CD4-positive, alpha-beta T cell treated with Interleukin-4 for 4 hours (primary cell): Measurements from ENCODE around the gene DLX6.

ENCODE experiments used
- DNase-seq: peaks from one replicate; pipeline ENCODE4 v3.0.0-alpha.2; 2020

DLX6 gene

DNA sequence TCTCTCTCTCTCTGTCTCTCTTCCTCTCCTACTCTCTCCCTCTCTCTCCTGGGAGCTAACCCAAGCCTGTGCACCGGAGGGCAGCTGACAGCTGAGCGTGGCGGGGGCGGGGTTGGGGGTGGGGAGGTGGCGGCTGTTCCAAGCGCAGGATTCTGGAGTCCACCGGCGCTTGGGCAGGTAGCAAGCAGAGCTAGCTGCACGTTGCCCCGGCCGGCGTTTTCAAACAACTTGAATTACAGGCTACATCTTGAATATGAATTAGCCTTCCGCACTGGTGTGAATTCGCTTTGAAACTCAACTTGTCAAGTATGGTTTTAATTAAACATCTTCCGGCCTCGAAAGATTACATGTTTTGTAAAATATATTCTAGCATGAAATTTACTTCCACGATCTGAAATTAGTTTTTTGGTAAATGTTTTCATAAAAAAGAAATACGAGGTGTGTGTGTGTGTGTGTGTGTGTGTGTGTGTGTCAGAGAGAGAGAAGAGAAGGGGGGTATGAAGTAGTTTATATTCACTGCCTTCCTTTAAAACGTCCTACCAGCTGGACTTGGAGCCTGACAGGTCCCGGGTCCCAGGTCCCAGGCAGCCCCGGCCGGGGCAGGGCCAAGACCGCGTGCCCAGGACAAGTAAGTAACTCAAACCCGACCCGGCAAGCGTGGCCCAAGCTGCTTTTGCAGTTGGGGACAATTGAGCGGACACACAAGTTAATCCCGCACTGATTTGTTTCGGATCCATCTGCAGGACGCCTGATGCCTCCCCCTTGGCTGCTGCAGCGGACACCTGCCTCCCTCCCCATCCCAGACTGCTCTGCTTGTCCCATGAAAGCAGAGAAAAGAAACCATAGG lies 9.0 kb upstream of the DLX6 start:
- no peak for DNase-seq

DNA sequence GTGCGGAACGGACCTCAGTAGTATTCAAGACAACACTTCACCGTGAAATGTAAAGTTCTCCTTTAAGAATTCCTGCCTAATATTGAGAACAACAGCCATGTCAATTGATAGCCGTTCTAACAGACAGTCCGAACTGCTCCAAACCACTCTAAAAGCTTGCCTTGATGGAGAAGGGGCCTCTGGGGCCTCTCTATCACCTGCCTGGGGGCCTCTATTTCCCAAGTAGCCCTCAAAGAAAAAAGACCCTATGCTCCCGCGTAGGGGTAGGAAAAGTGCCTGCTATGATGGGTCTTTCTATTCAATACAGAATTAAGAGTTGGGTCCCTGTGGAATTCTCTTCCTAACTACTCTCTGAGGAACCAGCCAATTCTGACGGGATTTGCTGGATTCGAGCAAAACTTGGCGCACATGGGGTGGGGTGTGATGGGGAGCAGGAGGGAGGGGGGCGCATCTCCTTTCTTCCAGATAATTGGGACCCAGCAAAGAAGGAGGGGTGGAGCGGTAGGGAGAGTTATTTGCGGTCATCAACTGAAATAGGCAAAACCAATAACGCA lies 8.3 kb upstream of the DLX6 start:
- no peak for DNase-seq

DNA sequence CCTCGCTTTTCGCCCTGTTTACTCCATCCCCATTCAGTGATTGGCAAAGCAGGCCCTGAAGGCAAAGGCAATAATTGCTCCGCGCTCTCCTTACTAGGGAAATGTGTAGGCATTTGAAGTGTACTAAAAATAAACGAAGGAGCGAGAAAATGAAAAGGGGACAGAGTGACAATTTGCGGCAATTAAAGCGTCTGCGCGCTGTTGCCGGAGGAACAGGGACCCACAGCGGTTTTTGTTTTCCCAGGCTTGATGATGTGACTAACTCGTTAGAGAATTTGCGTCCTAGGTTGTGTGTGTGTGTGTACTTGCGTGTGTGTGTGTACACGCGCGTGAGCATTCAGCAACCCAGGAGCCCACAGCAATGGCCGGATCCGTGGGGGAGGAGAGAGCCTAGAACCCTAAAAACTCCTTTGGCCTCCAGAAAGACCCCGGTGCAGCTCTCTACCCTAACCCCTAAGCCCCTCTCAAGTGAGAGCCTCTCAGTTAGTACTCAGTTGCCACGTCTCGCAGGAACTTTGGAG lies 7.8 kb upstream of the DLX6 start:
- no peak for DNase-seq

DNA sequence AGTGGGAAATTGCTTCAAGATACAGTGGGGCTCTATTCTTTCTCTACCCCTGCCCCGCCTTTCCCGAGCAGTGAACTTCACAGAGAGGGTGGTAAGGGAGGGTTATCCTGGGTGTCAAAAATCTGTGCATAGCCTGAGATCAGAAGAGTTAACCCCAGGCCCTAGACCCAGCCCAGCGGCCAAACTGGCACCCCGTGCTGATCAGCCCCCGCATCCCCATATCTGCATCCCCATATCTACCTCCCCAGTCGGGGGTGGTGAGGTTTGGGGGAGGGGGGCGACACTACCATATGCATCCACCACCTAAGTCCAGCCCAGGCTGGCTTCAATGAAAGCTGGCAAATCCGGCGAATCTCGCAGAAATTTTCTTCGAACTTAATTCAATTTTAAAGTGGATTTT lies 7.0 kb upstream of the DLX6 start:
- no peak for DNase-seq

DNA sequence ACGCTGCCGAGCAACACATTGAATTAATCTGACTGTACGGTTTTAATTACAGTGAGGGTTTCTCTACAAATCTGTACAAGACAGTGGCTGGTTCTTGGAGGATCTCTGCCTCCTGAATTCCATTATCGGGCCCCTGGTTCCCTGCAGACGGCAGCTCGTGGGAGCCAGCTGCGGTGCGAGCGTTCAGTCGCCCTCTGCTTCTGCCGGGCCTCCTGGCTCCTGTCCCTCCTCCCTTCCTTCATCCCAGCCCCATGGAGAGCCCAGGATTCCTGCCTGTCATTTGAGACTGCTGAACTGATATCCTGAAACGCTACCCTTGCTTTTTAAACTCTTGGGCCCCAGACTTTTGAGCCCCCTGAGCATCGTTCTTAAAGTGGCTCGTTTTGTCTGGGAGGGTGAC lies 6.6 kb upstream of the DLX6 start:
- DNase-seq: no peak

DNA sequence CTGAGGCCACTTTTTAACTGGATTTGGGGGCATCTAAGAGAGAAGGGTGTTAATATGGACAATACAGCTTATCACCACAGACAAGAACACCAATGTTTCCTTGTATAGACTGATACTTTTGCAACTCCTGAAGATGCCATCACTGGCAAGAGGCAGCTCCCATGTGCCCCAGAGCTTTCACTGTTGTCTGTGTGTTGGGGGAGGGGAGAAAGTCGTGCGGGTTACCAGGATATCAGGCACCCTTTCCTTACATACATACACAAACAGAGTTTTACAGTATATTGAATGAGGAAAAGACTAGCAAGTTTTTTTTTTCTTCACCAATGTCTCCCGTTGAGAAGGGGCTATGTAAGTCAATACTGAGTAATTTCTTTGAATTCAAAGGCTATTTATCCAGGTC lies 4.1 kb upstream of the DLX6 start:
- no peak for DNase-seq

DNA sequence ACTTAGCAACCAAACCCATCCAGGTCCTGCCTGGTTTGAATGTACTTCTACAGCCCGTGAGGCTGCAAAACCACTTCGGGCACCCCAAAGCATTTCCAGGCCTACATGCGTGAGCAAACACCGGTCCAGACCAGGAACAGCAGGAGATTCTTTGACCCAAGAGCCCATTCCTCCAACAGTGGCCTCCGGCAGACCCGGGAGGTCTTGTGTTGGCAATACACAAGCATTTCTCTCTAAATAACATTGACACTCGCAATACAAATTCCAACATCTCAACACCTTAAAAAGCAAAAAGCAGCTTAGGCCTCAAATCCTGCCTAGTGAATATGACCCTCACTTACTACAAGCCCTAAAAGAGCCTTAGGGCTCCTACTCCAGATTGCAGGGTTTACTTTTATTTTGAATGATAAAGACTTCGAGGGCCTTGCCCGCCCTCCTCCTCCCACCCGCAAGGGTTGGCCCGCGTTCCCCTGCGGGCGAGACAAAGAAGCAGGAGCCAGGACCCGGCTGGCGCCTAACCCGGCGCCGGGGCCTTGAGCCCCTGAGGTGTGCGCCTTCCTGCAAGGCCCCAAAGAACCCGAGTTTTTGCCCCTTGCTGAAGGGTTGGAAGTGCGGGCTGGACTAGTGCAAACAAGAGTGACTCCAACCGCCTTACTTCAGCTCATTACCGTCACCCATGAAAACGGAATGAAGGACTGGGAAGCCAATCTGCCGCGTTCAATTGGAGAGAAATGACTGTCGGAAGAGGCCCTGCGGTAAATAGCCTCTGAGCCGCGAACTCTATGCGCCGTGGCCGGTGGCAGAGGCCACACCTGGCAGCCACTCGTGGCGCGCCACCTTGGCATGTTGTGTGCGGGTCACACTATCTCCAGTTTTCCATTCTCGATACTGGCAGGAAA lies 3.4 kb upstream of the DLX6 start:
- DNase-seq: no peak

DNA sequence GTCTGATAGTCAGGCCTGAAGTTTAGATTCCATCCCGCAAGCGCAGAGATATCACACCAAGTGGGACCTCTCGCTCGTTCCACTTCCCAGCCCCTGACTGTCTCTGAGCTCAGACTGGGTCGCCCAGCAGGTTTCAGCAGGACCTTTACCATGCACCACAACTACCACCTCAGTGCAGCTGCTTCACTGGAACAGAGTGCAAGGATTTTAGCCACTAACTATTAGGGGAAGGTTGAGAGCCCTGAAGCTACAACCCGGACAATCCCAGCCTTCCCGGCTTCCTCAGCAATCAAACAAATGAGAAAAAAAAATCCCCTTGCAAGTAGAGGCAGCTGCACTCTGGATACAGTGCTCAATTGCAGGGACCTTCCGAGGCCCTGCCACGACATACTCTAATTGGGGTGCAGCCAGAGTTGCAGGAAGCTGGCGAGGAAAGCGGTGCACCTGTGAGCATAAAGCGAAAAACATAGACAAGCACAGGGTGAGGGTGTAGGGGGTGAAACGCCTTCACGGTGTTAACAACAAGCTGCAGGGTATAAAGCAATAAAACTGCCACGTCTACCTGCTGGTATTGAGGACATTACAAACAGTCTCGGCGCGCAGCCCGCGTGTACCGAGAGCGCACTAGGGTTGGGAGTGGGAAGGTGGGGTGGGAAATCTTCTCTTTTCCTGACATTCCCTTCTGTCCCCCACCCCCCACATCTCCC lies 2.6 kb upstream of the DLX6 start:
- DNase-seq: no peak

DNA sequence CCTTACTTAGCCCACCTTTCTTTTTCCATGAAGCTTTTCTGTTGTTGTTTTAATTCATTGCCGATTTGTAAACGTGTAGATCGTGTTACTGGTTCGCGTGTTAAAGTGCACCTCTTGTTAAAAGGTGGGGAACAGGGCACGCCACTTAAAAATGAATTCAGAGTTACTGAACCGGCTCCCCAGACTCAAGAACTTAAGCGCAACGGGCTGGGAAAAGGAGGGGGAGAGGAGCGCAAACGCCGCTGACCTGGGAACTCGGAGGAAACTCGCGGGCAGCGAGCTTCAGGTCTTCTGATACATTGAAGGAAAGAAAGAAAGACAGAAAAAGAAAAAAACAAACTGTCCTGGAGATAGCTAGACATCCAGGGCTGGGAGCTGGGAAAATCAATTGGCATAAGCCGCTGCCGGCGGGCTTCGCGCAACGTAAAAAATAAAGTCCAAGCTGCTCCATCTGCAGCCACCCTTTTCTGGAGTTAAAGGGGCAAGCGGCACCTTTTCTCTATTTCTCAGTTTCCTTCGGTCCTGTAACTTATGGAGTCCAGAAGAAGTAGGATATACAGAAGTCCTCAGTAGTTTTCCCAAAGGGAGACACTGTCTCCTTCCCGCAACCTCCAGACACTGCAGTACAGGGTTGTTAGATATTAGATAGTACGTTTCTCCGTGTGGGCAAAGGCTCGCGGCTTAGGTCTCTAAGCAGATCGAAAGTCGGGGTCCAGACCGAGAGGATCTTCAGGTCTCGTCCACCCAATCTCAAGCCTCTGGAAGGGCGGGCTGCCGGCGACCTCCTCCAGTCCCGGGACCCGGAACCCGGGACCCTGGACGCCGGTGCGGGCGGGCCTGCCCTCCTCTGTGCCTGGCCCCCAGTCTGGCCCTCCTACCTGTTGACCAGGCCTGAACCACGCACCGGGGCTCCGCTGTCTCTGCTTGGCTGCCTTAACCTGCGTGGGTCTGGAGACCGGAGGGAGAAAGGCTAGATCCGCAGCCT lies 1.8 kb upstream of the DLX6 start:
- DNase-seq: no peak

DNA sequence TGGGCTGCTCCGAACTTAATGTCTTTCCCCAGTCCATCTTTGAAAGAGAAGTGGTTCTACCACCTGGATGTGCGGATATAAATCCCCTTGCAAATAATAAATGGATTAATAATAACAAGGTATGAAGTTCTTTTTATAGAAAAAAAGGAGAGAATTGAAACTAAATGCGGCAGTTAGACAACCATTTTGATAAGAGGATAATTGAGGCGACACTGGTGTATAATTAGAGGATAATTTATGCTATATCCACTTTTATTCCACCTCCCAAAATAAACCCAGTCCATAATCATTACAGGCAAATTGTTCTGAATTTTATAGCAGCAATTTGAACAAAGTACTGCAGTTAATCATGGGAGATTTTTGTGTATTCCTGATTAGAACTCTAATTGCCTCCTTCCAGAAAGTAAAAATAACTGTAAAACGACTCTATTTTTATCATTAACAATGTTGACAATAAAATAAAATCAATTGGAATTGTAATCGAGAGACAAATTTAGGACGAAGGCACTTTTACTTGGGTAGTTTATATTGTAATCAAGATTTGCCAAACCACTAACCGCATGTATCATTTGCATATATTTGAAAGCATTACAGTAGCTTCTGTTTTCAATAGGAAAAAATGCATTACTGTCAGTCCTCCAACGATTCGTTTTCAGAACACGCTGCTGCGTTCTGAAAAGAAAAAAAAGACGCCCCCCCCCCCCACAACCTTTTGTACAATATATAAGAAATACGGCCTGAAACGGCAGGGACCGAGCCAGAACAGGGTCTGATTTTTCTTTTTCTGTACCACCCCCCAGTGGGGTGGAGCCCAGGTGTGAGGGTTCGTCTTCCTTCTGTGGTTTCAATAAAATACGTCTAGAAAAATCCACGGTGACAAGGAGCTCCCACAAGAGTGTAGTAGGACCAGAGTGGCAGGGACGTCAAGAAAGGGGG lies 838 bp upstream of the DLX6 start:
- DNase-seq: no peak

DNA sequence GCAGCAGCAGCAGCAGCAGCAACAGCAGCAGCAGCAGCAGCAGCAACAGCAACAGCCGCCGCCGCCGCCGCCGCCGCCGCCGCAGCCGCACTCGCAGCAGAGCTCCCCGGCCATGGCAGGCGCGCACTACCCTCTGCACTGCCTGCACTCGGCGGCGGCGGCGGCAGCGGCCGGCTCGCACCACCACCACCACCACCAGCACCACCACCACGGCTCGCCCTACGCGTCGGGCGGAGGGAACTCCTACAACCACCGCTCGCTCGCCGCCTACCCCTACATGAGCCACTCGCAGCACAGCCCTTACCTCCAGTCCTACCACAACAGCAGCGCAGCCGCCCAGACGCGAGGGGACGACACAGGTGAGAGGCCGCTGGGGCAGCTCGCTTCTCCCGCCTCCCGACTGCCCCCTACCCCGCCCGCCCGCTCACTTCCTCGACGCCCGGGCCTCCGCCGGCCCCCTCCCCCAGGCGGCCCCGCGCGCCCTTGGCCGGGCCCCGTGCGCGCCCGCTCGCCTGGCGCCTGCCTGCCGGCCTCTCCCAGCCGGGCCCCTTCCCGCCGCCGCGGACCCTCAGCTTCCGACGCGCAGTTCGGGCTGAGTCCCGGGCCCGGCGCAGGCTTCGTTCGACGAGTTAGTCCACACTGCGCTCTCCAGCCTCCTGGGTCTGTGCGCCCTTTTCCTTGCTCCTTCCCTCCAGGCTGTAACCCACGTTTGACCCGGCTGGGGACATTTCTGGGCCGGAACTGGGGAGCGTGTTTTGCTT lies 882 bp downstream of the DLX6 start:
- no peak for DNase-seq

DNA sequence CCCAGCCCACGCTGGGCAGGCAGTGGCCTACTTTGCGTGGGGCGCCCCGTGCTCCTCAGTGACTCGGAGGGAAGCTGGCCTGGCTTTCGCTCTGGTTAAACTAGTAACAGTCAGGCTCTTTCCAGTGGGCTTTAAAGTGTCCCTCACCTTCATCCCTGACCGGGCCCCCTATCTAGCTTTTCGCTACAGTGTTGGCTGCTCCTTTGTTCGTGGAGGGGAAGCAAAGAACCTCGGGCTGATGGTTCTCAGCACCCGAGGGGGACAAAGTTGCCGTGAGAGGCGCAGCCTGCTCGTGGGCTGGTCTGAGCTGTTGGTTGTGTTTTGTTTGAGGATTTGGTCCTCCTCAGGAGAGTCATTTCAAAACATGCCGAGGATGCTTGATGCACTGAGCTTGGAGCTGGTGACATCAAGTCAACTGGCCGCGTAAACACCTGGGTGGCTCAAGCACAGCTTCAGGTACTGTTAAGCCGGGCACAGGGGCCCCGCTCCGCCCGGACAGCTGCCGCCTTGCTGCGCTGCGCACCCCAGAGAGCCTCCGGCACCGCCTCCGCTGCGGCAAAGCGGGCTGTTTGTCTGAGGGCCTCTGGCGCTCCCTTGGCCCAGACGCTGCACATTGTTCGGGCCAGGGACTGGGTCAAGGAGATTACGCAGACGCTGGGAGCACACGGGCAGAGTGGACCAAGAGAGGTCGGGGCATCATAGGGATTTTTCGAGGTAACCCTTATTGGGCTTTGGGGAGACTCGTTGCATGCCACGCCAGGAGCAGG lies 1.6 kb downstream of the DLX6 start:
- no peak for DNase-seq

DNA sequence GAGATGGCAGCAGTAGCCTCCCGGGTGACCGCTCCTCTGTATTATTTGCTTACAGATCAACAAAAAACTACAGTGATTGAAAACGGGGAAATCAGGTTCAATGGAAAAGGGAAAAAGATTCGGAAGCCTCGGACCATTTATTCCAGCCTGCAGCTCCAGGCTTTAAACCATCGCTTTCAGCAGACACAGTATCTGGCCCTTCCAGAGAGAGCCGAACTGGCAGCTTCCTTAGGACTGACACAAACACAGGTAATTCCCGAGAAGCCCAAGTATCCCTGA lies 2.2 kb downstream of the DLX6 start:
- DNase-seq: no peak

DNA sequence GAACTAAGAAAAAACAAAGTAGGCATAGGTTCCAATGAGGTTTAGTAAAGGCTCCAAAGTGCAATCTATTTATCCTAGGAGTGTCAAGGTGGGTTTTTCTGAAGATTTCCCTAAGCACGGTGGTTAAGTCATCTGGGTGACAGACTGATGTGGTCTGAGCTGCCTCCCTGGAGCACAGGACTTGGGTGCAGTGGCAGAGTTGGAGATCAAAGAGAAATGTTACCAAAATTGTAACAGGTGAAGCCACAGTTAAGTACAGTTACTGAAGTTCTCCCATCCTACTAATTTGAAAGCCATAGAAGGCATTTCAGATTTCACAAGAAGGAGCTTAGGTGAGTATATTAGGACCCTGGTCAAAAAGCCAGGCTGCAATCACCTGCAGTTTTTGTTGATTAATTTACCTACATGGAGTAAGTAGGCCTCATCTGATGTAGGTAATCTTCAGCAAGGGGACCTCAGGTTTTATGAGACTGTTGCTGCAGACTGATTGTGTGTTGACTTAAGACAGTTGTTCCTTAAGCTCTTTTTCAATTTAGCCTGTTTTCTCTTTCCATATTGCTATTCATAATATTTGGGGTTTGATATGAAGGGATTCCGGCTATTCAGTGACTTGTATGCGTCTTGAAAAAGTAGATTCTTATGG lies 3.0 kb downstream of the DLX6 start:
- DNase-seq: no peak

DNA sequence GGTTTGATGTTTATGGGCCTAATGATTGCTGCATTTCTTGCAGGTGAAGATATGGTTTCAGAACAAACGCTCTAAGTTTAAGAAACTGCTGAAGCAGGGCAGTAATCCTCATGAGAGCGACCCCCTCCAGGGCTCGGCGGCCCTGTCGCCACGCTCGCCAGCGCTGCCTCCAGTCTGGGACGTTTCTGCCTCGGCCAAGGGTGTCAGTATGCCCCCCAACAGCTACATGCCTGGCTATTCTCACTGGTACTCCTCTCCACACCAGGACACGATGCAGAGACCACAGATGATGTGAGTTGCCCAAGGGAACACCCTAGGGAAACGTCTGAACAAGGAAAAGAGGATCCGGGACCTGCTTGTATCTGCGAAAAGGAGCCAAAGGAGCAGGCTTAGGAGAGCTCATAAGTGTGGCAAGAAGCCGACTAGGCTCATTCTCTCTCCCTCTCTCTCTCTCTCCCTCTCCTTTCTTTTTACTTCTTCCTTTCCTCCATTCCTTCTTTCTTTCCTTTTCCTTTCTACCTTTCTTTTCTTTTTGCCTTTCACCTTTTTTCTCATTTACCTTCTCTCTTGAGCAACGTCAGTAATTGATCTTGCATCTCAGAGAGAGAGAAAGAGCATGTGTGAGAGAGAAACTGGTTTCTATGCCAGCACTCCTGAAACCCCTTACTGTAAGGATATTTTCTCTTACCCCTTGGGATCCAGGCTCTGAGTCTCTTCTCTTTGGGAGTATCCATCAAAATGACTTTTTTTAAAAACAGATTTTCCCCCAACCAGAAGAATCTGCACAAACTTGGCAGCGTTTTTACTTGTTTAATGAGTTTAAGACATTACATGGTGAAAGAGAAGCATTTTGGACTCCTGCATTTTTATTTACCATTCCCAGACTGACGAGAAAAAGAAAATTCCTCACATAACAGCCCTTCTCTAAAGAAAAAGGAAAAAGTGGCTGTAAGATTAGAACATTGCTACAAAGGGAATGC lies 4.7 kb downstream of the DLX6 start:
- no peak for DNase-seq

DNA sequence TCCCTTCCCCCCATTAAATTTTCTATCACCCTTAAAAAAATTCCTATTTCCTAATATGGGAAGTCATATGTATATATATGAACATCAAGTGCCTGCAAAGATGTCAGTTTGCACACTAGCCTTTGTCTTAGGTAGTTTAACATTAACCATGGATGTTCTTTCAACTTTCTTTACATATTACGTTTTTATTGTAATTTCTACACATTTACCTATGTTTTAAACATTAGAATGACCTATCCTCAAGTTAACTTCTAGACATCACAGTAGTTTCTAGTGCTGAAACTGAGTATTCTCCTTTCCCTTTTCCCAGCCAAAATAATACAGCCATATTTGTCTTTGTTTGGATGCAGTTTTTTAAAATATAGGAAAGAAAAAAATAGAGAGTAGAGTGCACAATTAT lies 5.8 kb downstream of the DLX6 start:
- DNase-seq: no peak
